ENCODE measurements around the gene KLF3. TPM values are rescaled to one million over a fixed set of nuclear protein-coding genes. Genes with fewer than 3 reads are reported as not detected.

The KLF3 gene
- total RNA-seq, 1 donor, result 103 TPM

DNA sequence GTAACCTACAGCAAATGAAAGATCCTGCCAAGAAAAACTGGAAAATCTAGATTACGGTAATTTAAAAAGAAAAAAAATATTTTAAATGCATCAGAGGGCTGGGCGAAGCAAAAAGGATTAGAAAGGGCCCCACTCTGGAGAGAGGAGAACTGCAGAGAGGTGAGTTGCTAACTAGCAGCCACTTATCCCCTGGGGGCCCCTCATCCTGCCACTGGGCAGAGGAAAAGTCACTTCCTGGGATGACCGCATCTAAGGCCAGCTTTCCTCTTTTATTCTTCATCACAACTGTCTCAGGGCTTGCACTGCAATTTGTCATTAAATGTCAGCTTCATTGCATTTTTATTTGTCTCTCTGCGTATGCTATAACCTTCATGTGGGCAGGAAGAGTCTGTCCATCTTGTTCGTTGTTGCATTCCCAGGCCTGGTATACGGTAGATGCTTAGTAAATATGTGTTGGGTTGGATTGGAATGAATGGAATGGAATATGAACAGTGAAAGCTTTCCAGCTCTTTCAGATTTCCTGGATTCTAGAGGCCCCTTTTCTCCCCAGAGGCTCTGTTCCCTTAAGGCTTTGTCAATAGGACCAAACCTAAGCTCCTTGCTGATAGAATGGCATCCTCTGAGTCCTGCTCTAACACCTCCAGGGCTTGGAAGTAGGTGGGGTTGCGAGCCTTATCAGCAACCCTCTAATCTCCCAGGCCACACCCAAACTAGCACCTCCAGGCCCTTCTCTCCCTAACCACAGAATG, 59.9 kb downstream of the KLF3 start:
- no peaks in the 10 kb centered on the region for H3K27me3 ChIP-seq (ENCODE audit: insufficient read depth, low read length)

DNA sequence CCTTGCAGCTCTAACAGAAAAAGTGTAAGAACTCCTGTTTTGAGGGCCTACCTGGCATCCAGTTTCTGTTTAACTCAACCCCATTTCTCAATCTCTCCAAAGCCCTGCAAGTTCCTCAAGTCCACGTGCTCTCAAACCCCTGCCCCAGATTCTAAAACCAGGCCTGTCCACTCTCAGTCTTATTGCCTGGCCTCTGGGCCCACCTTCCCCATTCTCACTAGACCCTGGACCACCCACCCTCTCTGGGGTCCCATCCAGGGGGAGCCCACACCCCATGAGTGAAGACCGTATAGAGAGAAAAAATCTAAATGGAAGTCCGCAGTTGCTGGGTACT, 60.4 kb downstream of the KLF3 start:
- Histone ChIP-seq H3K27me3 (ENCODE audit: insufficient read depth, low read length) (no peaks in the 10 kb centered on the region), H3K4me1 (ENCODE audit: insufficient read depth, low read length) (peaks cover 8% of the 10 kb centered on the region), H3K4me3 (ENCODE audit: low read length) (no peak overlapping the region), H3K9me3 (ENCODE audit: low read depth, low read length) (no peaks in the 10 kb centered on the region)

More for the DNA sequence above, 59.9 kb downstream of the KLF3 start:
- no peak overlapping the region for H3K4me3 ChIP-seq (ENCODE audit: low read length)
- H3K9me3 ChIP-seq (ENCODE audit: low read depth, low read length), result no peaks in the 10 kb centered on the region
- peaks cover 8% of the 10 kb centered on the region for H3K4me1 ChIP-seq (ENCODE audit: insufficient read depth, low read length)

DNA sequence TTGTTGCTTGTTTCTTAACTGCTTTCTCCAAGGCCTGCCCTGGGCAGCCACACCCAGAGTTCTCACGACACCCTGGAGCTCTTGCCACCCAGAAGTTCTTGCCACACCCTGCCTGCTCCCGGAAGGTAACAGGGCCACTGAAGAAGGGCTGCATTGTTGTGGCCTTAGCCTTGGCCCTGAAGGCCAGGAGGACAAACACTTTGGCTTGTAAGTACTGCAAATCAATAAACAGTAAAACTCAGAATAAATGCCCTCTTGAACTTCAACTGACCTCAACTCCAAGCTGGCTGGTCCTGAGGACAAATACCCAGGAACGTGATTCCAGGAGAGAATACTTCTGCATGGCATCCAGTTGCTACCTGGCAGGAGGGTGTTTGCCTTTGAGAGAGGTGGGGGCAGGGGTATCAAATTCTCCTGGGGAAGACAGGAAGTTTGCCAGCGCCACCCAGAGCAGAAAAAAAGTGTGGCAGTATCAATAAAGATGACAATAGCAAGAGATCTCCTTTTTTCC, 64.7 kb downstream of the KLF3 start:
- Histone ChIP-seq H3K4me3 (ENCODE audit: low read length) (no peak overlapping the region), H3K27me3 (ENCODE audit: insufficient read depth, low read length) (no peaks in the 10 kb centered on the region), H3K9me3 (ENCODE audit: low read depth, low read length) (no peaks in the 10 kb centered on the region), H3K4me1 (ENCODE audit: insufficient read depth, low read length) (peaks cover 21% of the 10 kb centered on the region)

DNA sequence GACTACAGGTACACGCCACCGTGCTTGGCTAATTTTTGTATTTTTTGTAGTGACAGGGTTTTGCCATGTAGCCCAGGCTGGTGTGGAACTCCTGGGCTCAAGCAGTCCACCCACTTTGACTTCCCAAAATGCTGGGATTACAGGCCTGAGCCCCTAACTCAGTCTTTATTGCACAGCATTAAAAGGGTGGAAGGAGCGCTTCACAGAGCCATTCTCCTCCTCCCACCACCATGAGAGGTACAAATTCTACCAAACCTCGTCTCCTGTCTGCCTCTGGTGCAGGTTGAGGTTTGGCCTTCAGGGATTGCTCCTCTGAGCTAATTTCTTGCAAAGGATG, 66.5 kb downstream of the KLF3 start:
- Histone ChIP-seq H3K4me3 (ENCODE audit: low read length) (no peak overlapping the region), H3K4me1 (ENCODE audit: insufficient read depth, low read length) (peaks cover 34% of the 10 kb centered on the region), H3K27me3 (ENCODE audit: insufficient read depth, low read length) (no peaks in the 10 kb centered on the region), H3K9me3 (ENCODE audit: low read depth, low read length) (no peaks in the 10 kb centered on the region)

DNA sequence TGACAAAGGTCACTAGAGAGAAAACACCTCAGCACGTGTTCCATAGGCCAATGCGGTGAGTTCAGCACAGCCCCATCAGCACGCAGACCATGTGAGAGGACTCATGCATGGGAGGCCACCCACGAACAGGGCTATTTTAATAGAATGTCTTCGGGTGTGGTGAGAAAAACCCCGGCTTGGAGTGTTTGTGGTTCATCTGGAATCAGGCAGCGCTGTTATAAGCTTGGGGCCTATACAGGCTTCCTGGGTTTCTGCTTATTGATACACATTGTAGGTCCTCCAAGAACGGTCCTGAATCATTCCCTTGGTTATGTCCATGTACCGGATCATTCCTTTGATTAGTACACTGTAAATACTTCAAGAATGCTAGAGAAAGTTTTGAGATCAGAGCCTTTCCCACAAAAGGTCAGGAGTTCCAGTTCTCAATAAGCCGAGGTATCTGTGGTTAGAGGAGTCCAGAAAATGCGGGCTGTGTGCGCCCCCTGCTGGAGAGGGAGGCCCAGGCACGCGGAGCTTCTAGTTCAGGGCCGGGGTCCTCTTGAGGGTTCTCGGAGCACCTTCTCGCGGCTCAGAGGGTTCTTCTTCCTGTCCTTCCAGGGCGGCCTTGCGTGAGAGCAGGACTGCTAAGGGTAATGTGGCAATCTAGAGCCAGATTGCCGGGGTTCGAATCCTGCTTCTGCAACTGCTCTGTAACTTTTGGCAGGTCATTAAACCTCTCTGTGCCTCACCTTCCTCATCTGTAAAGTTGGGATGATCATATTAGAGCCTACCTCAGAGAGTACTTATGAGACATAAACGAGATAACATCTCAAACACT, 67.0 kb downstream of the KLF3 start:
- peaks cover 34% of the 10 kb centered on the region for H3K4me1 ChIP-seq (ENCODE audit: insufficient read depth, low read length)
- no peak overlapping the region for H3K4me3 ChIP-seq (ENCODE audit: low read length)
- no peaks in the 10 kb centered on the region for H3K9me3 ChIP-seq (ENCODE audit: low read depth, low read length)
- no peaks in the 10 kb centered on the region for H3K27me3 ChIP-seq (ENCODE audit: insufficient read depth, low read length)

DNA sequence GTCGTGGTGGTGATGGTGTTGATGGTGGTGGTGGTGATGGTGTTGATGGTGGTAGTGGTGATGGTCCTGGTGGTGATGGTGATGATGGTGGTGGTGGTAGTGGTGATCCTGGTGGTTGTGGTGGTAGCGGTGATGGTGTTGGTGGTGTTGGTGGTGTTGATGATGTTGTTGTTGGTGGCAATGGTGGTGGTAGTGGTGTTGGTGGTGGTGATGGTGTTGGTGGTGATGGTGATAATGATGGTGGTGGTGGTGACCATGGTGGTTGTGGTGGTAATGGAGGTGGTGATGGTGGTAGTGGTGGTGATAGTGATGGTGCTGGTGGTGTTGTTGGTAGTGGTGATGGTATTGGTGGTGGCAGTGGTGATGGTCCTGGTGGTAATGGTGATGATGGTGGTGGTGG, 69.7 kb downstream of the KLF3 start:
- no peaks in the 10 kb centered on the region for H3K9me3 ChIP-seq (ENCODE audit: low read depth, low read length)
- H3K4me1 ChIP-seq (ENCODE audit: insufficient read depth, low read length), result peaks cover 28% of the 10 kb centered on the region
- no peak overlapping the region for H3K4me3 ChIP-seq (ENCODE audit: low read length)
- H3K27me3 ChIP-seq (ENCODE audit: insufficient read depth, low read length), result no peaks in the 10 kb centered on the region

DNA sequence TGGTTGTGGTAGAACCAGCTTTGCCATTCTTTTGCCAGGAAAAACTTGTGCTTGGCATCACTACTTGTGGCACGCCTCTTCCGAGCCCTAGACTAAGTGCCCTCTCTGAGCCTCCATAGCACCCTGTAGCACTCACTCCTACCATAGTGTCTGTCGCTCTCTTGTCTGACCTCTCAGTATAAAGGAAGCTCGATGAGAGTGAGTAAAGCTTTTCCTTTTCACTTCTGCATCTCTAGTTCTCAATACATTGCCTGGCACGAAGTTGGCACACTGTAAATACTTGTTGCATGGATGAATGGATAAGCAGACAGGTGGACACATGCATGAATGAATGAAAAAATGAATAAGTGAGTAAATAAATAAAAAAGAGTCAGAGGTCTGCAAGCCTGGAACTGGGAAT, 70.4 kb downstream of the KLF3 start:
- Histone ChIP-seq H3K4me1 (ENCODE audit: insufficient read depth, low read length) (peaks cover 26% of the 10 kb centered on the region), H3K4me3 (ENCODE audit: low read length) (no peak overlapping the region), H3K9me3 (ENCODE audit: low read depth, low read length) (no peaks in the 10 kb centered on the region), H3K27me3 (ENCODE audit: insufficient read depth, low read length) (no peaks in the 10 kb centered on the region)

DNA sequence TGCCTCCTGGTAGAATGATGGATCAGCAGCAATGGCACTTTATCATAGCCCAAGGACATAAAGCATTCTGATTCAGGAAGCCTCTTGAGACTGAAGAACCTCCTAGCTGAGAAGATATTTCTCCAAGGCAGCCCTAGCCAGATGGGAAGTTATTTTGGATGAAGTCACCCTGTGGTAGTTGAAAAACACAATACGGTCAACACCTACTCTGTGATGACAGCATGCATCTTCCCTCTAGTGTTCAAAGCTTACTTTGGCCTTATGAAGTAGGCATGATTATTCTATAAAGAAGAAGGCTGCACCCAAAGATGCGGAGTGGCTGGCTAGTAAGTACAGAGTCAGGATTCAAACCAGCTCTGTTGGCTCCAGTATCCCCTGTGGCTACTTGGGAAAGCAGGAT, 70.9 kb downstream of the KLF3 start:
- H3K4me1 ChIP-seq (ENCODE audit: insufficient read depth, low read length), result peaks cover 26% of the 10 kb centered on the region
- no peaks in the 10 kb centered on the region for H3K27me3 ChIP-seq (ENCODE audit: insufficient read depth, low read length)
- H3K4me3 ChIP-seq (ENCODE audit: low read length), result no peak overlapping the region
- no peaks in the 10 kb centered on the region for H3K9me3 ChIP-seq (ENCODE audit: low read depth, low read length)

DNA sequence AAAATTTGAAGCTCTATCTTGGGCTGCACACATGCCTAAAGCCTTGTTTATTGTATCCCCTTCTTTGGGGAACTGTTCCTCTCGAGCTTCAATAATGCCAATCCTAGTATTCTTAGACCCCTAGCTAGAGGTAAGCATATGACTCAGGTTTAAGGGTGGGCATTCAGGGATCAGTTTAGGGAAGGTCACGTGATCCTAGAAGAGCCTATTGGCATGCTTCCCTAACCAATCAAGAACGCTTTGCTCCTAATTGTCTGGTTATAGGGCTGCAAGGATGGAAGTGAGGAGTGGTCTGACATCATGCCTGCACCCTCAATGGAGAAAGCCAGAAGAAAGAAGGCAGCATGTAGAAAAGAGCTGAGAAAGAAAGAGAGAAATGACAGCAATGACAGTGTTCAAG, 71.9 kb downstream of the KLF3 start:
- Histone ChIP-seq H3K4me3 (ENCODE audit: low read length) (no peak overlapping the region), H3K9me3 (ENCODE audit: low read depth, low read length) (no peaks in the 10 kb centered on the region), H3K27me3 (ENCODE audit: insufficient read depth, low read length) (no peaks in the 10 kb centered on the region)

DNA sequence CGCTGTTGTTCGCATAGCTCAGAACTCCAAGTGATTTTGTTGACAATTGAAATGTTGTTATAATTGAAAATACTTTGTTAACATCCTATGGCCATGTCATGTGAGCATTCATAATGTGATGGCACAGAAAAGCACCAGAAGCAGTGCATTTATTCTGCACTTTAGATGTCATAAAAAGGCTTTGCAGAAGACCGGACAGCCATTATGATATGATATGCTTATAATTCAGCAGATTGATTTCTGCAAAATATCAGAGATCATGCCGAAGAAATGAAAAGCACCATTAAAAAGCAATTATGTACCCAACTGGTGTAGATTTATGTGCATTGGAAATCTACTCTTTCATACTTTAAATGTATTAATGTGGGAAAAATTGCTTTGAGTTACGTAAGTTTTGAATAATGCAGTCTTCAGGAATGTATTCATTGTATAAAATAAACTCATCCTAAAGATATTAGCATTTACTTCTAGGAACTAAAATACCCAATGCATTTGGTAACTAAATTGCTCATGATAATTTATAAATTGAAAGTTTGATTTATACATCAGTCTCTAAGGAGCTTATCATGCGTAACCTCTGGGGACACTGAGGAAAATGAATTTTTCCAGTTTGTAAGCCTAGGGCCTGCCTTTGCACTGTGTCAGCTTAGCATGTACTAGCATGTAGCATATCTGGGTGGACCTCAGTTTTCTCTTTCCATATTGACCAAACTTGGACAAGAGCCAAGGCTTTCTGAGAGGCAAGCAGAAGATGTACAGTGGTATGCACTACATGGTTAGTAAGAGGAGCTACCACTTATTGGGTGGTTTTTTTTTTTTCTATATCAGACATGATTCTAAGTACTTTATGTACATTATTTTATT, 75.2 kb downstream of the KLF3 start:
- Histone ChIP-seq H3K4me1 (ENCODE audit: insufficient read depth, low read length) (peaks cover 24% of the 10 kb centered on the region), H3K9me3 (ENCODE audit: low read depth, low read length) (no peaks in the 10 kb centered on the region), H3K4me3 (ENCODE audit: low read length) (no peak overlapping the region), H3K27me3 (ENCODE audit: insufficient read depth, low read length) (no peaks in the 10 kb centered on the region)

More for the DNA sequence above, 71.9 kb downstream of the KLF3 start:
- peaks cover 19% of the 10 kb centered on the region for H3K4me1 ChIP-seq (ENCODE audit: insufficient read depth, low read length)

DNA sequence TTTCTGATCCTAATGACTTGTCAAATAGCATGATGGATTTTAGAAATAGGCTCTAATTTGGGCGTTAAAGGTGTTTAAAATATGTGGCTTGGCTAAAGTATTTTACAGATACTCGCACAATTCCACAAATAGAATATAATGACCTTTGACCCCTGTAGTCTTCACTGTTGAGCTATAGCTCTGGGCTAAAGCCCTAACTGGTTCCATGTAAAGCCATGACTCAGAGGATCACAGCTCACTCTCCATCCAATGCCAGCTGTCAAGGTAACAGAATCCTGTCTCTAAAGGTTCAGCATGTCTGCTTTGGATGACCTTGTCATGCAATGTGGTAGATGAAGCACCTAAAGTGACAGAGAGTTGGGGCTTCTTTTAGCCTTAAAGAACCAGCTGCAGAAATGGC, 76.3 kb downstream of the KLF3 start:
- no peaks in the 10 kb centered on the region for H3K9me3 ChIP-seq (ENCODE audit: low read depth, low read length)
- H3K27me3 ChIP-seq (ENCODE audit: insufficient read depth, low read length), result no peaks in the 10 kb centered on the region
- peaks cover 19% of the 10 kb centered on the region for H3K4me1 ChIP-seq (ENCODE audit: insufficient read depth, low read length)
- H3K4me3 ChIP-seq (ENCODE audit: low read length), result no peak overlapping the region

DNA sequence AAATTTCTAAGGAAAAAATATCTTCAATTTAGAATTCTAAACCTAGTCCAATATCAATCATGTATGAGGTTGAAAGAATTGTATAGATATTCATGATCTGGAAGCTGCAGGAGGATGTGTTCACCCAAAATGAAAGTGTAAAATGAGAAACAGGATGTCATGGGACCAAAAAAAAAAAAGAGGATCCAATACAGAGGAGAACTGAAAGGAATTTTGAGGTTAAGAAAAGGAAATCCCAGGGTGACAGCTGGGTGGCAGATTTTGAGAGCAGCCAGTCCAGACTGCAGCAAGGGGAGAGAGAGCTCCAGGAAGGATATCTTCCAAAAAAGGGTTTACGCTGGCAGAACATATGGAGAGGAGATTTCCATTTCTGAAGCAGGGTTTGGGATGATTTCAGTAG, 79.9 kb downstream of the KLF3 start:
- H3K4me3 ChIP-seq (ENCODE audit: low read length), result no peak overlapping the region
- H3K4me1 ChIP-seq (ENCODE audit: insufficient read depth, low read length), result peaks cover 17% of the 10 kb centered on the region
- peaks cover 4% of the 10 kb centered on the region for H3K9me3 ChIP-seq (ENCODE audit: low read depth, low read length)
- no peaks in the 10 kb centered on the region for H3K27me3 ChIP-seq (ENCODE audit: insufficient read depth, low read length)

DNA sequence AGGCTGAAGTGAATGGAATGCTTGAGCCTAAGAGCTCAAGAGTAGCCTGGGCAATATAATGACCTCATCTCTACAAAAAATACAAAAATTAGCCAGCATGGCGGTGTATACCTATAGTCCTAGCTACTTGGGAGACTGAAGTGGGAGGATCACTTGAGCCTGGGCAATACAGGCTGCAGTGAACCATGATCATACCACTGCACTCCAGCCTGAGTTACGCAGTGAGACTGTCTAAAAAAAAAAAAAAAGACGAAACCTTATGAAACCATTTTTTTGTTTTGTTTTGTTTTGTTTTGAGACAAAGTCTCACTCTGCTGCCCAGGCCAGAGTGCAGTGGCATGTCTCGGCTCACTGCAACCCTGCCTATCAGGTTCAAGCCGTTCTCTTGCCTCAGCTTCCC, 81.9 kb downstream of the KLF3 start:
- peaks cover 17% of the 10 kb centered on the region for H3K4me1 ChIP-seq (ENCODE audit: insufficient read depth, low read length)
- H3K27me3 ChIP-seq (ENCODE audit: insufficient read depth, low read length), result no peaks in the 10 kb centered on the region
- no peak overlapping the region for H3K4me3 ChIP-seq (ENCODE audit: low read length)
- H3K9me3 ChIP-seq (ENCODE audit: low read depth, low read length), result peaks cover 4% of the 10 kb centered on the region

DNA sequence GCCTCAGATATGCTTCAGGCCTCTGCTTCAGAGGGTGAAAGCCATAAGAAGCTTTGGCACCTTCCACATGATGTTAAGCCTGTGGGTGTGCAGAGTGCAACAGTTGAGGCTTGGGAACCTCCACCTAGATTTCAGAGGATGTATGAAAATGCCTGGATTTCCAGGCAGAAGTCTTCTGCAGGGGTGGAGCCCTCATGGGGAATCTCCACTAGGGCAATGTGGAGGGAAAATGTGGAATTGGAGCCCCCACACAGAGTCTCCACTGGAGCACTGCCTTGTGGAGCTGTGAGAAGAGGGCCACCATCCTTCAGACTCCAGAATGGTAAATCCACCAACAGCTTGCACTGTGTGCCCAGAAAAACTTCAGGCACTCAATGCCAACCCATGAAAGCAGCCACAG, 83.6 kb downstream of the KLF3 start:
- Histone ChIP-seq H3K27me3 (ENCODE audit: insufficient read depth, low read length) (no peaks in the 10 kb centered on the region), H3K4me3 (ENCODE audit: low read length) (no peak overlapping the region), H3K9me3 (ENCODE audit: low read depth, low read length) (peaks cover 4% of the 10 kb centered on the region), H3K4me1 (ENCODE audit: insufficient read depth, low read length) (peaks cover 32% of the 10 kb centered on the region)

DNA sequence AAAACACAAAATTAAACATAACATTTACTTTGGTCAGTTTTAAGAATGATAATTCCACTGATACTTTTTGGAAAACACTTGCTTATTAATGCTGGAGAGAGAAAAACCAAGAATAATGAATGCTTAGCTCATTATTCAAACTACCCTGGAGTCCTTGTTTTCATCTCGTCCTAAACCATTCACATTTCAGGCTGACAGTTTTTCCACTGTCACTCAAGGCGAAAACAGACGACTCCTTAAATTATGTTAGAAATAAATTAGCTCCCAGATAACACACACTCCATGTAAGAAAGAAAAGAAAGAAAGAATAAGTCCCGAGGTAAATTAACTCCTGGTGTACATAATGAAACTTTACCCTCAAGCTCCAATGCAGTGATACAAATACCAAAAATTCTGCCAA, 85.3 kb downstream of the KLF3 start:
- Histone ChIP-seq H3K4me1 (ENCODE audit: insufficient read depth, low read length) (peaks cover 25% of the 10 kb centered on the region), H3K9me3 (ENCODE audit: low read depth, low read length) (peaks cover 4% of the 10 kb centered on the region), H3K27me3 (ENCODE audit: insufficient read depth, low read length) (no peaks in the 10 kb centered on the region), H3K4me3 (ENCODE audit: low read length) (no peak overlapping the region)

Measured in mononuclear cell (primary cell).